Gastrocnemius medialis (tissue), 4 donors: ENCODE measurements around the gene ZNF497.

ENCODE experiments used
- POLR2A ChIP-seq, 2 donors: fragments of 450-650 bp; IDR thresholded peaks; one replicate each; pipeline ENCODE4 v1.6.1; 2017; ENCODE audit warnings: antibody characterized with exemption in 2 of 2, mild to moderate bottlenecking in 2 of 2, moderate library complexity in 2 of 2
- TF ChIP-seq, protein P1 (sequence below), 5 experiments: fragments of 450-650 bp in 3 of 5; fragments of 200-600 bp in 2 of 5; sonication (generic) in 2 of 5; IDR thresholded peaks in 4 of 5; conservative IDR thresholded peaks in 1 of 5; 1 replicate in 4 of 5; 2 replicates in 1 of 5; pipeline ENCODE4 v1.5.1; 2016 to 2019; ENCODE audit warnings: antibody characterized with exemption in 5 of 5, mild to moderate bottlenecking in 3 of 5, moderate library complexity in 3 of 5

DNA sequence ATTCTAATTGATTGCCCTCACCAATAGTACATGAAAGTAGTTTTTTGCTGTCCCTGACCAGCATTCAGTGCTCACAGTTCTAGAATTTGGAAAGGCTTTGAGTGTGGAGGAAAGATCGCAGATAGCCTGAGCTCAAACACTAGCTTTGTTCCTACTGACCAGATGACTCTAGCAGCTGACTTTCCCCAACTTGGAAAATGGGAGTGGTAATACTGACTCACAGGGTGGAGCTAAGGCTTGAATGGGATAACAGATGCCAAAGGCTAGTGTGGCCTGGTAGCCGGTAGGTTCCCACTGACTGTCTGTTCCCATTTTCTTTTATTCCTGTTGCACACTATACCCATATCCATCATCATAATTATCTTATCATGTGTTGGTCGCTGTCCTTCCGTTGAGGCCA, 32.1 kb downstream of the ZNF497 start:
- TF ChIP-seq, protein P1, sequence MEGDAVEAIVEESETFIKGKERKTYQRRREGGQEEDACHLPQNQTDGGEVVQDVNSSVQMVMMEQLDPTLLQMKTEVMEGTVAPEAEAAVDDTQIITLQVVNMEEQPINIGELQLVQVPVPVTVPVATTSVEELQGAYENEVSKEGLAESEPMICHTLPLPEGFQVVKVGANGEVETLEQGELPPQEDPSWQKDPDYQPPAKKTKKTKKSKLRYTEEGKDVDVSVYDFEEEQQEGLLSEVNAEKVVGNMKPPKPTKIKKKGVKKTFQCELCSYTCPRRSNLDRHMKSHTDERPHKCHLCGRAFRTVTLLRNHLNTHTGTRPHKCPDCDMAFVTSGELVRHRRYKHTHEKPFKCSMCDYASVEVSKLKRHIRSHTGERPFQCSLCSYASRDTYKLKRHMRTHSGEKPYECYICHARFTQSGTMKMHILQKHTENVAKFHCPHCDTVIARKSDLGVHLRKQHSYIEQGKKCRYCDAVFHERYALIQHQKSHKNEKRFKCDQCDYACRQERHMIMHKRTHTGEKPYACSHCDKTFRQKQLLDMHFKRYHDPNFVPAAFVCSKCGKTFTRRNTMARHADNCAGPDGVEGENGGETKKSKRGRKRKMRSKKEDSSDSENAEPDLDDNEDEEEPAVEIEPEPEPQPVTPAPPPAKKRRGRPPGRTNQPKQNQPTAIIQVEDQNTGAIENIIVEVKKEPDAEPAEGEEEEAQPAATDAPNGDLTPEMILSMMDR (IDR thresholded peaks at IDR 0.05 in 4 of 5, conservative IDR thresholded peaks at IDR 0.05 in 1 of 5), result no peak
- TF ChIP-seq POLR2A (IDR thresholded peaks at IDR 0.05), result no peak
